ENCODE data around the gene MAGI2. TPM values are rescaled to one million over a fixed set of nuclear protein-coding genes. Genes with fewer than 3 reads are reported as not detected.

Gene MAGI2
- total RNA-seq, 1 donor from 2014 or later, result 136 TPM

GRCh38 chr7:79317728-79318127 is 135.7 kb downstream of the MAGI2 start:
- DNase-seq (ENCODE audit: low spot score in 2 of 2), result no peak

GRCh38 chr7:79312022-79312421 is 141.4 kb downstream of the MAGI2 start:
- DNase-seq (ENCODE audit: low spot score in 2 of 2) (no peak), FAIRE-seq (no peak)

More at GRCh38 chr7:79317728-79318127, 135.7 kb downstream of the MAGI2 start:
- no peak for FAIRE-seq

DNA sequence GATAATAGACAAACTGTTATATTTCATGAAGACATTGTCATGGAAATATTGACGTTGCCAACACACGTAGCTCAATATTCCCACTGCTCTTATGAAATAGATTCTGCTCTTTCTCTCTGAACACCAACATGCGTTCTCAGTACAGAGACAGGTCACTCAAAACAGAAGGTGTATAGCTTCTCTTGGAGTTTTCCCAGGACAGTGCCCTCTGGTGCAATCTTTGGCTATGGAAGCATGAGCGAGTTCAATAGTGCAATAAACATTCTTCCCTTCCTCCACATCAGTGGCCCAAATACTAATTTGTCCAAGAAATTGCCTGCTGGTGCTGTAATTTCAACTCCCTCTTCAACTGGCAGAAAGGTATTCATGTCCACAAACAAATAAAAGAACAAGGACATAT is 145.3 kb downstream of the MAGI2 start:
- FAIRE-seq, result no peak

DNA sequence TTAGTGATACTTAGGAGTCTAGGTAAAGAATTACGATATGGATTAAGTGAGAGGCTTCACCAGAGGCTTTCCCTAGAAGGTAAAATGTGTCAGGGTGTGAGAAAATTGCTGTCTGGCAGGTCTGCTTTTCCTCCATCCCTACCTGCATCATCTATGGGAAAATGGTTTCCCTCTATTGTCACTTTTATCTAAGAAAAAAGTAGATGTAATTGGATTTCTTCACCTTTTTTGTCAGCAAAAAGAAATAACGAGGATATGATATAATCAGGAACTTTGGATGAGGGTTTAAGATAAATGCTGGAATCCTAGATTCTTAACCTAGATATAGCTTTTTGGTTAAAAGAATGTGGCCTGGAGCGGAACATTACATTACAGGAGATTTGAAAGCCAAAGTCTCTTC is 146.1 kb downstream of the MAGI2 start:
- no peak for FAIRE-seq
- DNase-seq (ENCODE audit: low spot score in 2 of 2), result no peak

More for the DNA sequence above, 145.3 kb downstream of the MAGI2 start:
- no peak for DNase-seq (ENCODE audit: low spot score in 2 of 2)

DNA sequence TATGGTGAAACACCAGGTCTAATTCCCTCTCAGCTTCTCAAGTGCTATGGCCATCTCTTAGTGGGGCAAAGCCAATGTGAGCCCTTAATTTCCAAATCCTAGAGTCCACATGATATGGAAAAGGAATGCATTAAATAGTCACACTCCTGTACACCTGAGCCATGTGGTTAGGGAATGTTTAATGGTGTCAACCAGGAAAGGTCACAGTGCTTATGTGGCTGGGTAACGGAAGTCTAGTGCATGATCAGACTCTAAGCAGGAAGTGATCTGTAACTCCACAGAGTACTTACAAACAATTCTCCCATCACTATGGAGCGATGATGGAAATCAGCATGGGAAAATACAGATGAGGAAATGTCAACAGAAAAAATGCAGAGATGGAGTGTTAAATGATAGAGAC is 148.8 kb downstream of the MAGI2 start:
- DNase-seq (ENCODE audit: low spot score in 2 of 2) (no peak), FAIRE-seq (no peak)

GRCh38 chr7:79302293-79302692 is 151.2 kb downstream of the MAGI2 start:
- FAIRE-seq (no peak), DNase-seq (ENCODE audit: low spot score in 2 of 2) (no peak)

GRCh38 chr7:79301419-79301818 is 152.0 kb downstream of the MAGI2 start:
- DNase-seq (ENCODE audit: low spot score in 2 of 2), result no peak
- no peak for FAIRE-seq

DNA sequence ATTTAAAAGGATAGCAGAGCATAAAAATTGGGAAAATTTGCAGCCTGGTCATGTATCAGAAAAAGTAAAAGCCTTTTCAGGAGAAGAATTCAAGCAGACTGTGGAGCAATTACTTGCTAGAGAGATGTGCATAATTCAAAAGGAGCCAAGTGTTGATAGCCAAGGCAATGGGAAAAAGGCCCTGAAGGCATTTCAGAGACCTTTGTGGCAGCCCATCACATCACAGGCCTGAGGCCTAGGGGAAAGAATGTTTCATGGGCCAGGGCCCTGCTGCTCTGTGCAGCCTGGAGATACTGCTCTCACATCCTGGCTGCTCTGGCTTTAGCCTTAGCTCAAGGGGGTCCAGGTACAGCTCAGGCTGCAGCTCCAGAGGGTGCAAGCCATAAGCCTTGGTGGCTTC is 152.9 kb downstream of the MAGI2 start:
- FAIRE-seq, result no peak
- no peak for DNase-seq (ENCODE audit: low spot score in 2 of 2)

DNA sequence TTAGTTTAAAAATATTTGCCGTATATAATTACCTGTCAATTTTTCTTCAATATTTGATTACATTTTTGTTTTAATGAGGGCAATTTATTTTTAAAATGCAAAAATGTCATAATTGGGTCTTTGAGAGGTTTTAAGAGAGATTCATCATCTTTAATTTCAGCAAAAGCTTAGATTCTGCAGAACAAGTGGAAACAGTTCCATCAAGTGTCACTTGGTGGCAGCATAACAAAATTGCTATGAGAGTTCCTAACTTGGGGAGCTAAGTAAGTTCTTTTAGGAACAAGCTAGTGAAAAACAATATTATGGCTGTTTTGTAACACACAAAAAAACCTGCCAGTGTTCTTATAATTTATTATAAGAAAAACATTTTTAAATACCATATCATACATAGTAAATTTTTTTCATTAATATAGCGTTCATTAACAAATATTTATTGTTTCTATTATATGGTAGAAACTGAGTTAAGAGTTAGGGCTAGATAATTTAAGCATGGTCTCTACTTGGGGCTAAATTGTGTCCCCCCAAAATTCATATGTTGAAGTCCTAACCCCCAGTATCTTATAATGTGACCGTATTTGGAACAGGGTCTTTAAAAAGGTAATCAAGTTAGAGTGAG is 155.2 kb downstream of the MAGI2 start:
- FAIRE-seq (peak; percentile 97), DNase-seq (ENCODE audit: low spot score in 2 of 2) (peak; percentile 5 to 28)

- no peak for DNase-seq (ENCODE audit: low spot score in 2 of 2)
- FAIRE-seq, result no peak
Observed at GRCh38 chr7:79296553-79297320, 156.7 kb downstream of the MAGI2 start.

- no peak for DNase-seq (ENCODE audit: low spot score in 2 of 2)
- FAIRE-seq, result no peak
Observed at GRCh38 chr7:79293655-79294142, 159.8 kb downstream of the MAGI2 start.

DNA sequence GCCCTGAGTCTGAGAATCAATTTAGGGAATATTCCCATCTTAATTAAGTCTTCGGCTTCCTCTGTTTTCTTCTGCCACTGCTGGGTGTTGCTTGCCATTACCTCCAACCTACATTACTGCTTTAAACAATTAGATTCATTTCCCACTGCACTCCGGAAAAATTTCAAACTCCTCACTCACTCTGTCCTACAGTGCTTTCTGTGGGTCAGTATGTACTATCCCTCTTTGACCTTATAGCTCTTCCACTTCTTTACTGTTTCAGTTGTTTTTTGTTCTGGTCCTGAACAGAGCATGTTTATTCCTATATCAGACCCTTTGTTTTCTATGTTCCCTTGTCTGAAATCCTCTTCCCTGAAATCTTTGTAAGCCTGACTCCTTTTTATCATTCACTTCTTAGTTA is 160.6 kb downstream of the MAGI2 start:
- DNase-seq (ENCODE audit: low spot score in 2 of 2) (no peak), FAIRE-seq (no peak)

DNA sequence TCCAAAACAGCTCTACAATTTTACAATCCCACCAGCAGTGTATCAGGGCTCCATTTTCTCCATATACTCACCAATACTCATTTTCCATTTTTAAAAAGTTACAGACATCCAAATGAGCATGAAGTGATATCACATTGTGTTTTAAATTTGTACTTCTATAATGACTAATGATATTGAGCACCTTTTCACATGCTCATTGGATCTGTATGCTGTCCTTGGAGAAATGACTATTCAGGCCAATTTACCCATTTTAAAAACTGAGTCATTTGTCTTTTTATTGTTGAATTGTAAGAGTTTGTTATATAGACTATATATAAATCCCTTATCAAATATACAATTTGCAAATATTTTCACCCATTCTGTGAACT is 162.0 kb downstream of the MAGI2 start:
- no peak for FAIRE-seq

GRCh38 chr7:79290841-79291497 is 162.5 kb downstream of the MAGI2 start:
- DNase-seq (ENCODE audit: low spot score in 2 of 2) (no peak), FAIRE-seq (peak; percentile 13)

More for the DNA sequence above, 162.0 kb downstream of the MAGI2 start:
- DNase-seq (ENCODE audit: low spot score in 2 of 2), result no peak

DNA sequence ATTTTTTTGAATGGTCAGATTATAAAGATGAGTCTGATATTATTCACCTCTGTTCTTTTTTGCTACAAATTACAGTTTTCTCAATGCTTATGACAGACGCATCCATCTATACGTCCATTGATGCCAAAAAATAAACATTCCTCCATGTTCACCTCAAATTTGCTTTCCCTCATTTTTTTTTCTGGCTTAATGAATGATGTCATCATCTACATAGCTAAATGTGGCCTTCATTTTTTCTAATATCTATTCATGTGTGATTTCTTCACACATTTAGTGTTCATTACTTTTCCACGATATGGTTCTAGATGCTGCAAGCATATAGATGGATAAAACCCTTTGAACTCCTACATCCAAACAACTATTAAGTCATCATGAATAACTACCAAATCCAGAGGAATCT is 163.1 kb downstream of the MAGI2 start:
- DNase-seq (ENCODE audit: low spot score in 2 of 2), result no peak
- FAIRE-seq, result no peak

DNA sequence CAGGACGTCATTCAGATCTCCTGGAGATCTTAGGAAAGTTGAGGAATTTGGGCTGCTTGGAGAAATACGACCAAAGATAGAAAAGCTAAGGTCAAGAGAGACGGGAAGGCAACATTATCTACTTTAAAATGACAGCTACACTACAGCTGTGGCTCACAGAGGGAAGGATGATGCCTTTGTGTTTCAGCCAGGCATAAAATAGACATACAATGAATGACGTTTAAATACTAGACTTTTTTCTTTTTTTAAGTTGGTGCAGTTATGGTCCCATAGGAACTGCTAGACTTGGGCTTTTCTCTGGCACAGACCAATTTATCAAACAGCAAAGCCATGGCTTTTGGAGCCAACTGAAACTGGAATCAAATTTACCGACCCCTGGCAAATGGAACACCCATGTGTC is 164.8 kb downstream of the MAGI2 start:
- FAIRE-seq (no peak), DNase-seq (ENCODE audit: low spot score in 2 of 2) (no peak)

DNA sequence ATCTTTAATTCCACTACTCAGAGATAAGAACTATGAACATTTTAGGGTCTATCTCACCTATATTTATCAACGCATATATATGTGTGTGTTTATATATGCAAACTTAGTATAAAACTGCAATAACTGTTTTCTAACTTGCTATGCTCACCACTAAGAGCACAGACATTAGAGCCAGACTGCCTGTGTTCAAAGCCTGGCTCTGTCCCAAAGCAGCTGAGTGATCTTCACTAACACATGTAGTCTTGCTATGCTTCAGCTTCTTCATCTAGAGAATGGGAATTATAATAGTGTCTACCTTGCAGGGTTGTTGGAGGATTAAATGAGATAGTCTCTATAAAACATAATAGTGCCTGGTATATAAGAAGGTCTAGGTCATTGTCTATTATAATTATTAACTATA is 165.5 kb downstream of the MAGI2 start:
- FAIRE-seq, result no peak
- DNase-seq (ENCODE audit: low spot score in 2 of 2), result no peak

DNA sequence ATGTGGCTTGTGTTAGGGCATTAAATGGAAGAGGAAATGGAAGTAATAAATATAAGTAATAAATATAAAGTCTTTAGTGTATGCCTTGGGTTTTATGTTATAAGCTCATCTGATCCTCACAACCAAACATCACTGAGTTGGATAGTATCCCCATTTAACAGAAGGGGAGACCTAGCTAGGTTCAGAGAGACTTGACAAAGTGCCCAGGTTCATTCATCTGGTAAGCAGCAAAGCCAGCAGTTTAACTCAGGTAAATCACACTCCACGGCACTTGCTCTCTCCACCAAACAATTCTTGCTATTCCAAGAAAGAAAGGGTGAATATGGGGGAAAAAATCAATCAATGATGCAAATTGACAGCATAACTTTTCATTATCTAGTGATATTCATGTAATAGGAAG is 167.3 kb downstream of the MAGI2 start:
- no peak for FAIRE-seq

GRCh38 chr7:79285756-79286155 is 167.7 kb downstream of the MAGI2 start:
- no peak for DNase-seq (ENCODE audit: low spot score in 2 of 2)
- no peak for FAIRE-seq

More for the DNA sequence above, 167.3 kb downstream of the MAGI2 start:
- DNase-seq (ENCODE audit: low spot score in 2 of 2), result no peak

- DNase-seq (ENCODE audit: low spot score in 2 of 2), result no peak
- no peak for FAIRE-seq
Observed at GRCh38 chr7:79284211-79284610, 169.3 kb downstream of the MAGI2 start.

DNA sequence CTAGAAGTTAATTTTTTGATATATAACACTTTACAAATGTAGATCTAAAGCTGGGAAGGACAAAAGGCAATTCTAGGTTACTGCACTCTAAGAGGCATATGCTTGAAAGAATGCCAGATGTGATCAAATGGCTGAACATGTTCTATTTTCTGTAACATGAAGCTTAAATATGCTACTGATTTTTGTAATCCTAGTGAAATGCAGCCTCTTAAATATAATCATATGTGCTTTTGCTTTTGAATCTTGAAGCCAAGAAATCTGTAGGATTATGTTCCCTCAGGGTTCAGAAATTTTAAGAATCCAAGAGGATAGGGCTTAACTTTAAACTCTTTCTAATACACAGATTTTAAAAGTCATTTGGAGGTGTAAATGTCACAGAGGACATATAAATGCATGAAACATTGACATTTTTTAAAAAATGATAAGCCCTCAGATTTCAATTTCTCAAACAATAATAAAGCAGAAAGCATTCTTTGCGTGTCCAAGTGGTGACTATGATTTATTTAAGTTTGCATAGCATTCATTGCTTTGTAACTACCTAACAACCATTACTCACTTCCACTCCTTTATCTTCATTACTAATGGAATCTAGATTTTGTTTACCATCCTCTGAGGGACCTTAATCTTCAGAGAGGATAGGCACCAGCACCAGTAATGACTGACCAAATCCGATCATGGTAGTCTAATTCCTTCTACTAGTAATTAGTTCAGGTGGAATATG is 170.4 kb downstream of the MAGI2 start:
- no peak for FAIRE-seq
- no peak for DNase-seq (ENCODE audit: low spot score in 2 of 2)

Measured in frontal cortex (tissue), 4 donors.